Panc1 (cell line): ENCODE measurements around the gene XIRP2.

Experiments used
- REST ChIP-seq, 2 experiments: IDR thresholded peaks; 2 replicates each; pipeline ENCODE4 v1.6.1; 2011 to 2012; ENCODE audit warnings: low read depth in 2 of 2, control low read depth in 1 of 2, low read length in 1 of 2, mild to moderate bottlenecking in 1 of 2, moderate library complexity in 1 of 2; ENCODE audit not compliant: insufficient read depth in 1 of 2
- SIN3A ChIP-seq: IDR thresholded peaks from 2 replicates; pipeline ENCODE4 v1.6.1; 2012; ENCODE audit warnings: low read depth, mild to moderate bottlenecking, low read length, moderate library complexity, borderline replicate concordance; ENCODE audit not compliant: insufficient read depth
- TF ChIP-seq, protein P1 (sequence below): fragments of 450-650 bp; IDR thresholded peaks from 2 replicates; pipeline ENCODE4 v1.5.1; 2017; ENCODE audit warnings: mild to moderate bottlenecking

- TF ChIP-seq, protein P1, sequence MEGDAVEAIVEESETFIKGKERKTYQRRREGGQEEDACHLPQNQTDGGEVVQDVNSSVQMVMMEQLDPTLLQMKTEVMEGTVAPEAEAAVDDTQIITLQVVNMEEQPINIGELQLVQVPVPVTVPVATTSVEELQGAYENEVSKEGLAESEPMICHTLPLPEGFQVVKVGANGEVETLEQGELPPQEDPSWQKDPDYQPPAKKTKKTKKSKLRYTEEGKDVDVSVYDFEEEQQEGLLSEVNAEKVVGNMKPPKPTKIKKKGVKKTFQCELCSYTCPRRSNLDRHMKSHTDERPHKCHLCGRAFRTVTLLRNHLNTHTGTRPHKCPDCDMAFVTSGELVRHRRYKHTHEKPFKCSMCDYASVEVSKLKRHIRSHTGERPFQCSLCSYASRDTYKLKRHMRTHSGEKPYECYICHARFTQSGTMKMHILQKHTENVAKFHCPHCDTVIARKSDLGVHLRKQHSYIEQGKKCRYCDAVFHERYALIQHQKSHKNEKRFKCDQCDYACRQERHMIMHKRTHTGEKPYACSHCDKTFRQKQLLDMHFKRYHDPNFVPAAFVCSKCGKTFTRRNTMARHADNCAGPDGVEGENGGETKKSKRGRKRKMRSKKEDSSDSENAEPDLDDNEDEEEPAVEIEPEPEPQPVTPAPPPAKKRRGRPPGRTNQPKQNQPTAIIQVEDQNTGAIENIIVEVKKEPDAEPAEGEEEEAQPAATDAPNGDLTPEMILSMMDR, result no peak
- TF ChIP-seq REST (IDR thresholded peaks at IDR 0.05; ENCODE audit: insufficient read depth in 1 of 2, low read depth in 2 of 2, low read length in 1 of 2) (no peak), SIN3A (no peak)
These were observed 298.9 kb downstream of the XIRP2 start for GRCh38 chr2:167187049-167187727.
